DMS53 (cell line): Measurements from ENCODE around the gene HECW1.
"Not testable (repeated sequence)": the region's sequence is repeated elsewhere in the genome, so short reads cannot be mapped to it uniquely, and the experiment has no call there.

ENCODE experiments used
- DNase-seq: peaks from one replicate; lab custom pipeline; 2025; lab: John Stamatoyannopoulos, UW

Gene HECW1

DNA sequence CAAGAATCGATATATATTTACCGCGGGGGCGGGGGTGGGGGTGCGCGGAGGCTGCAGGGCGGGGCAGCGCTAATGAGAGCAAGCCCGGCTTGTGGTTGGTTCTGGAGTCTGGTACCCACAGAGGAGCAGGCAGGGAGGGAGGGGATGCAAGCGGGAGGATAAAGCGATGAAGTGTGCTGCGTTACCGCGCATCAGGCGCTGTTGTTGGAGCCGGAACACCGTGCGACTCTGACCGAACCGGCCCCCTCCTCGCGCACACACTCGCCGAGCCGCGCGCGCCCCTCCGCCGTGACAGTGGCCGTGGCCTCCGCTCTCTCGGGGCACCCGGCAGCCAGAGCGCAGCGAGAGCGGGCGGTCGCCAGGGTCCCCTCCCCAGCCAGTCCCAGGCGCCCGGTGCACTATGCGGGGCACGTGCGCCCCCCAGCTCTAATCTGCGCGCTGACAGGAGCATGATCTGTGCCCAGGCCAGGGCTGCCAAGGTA lies at the start of gene HECW1:
HECW1 (plus strand) TSS at position 189 of the 482 bp plus-strand sequence. CDS start 131,259 bp downstream, outside the sequence.
- DNase-seq = peak; percentile 61

DNA sequence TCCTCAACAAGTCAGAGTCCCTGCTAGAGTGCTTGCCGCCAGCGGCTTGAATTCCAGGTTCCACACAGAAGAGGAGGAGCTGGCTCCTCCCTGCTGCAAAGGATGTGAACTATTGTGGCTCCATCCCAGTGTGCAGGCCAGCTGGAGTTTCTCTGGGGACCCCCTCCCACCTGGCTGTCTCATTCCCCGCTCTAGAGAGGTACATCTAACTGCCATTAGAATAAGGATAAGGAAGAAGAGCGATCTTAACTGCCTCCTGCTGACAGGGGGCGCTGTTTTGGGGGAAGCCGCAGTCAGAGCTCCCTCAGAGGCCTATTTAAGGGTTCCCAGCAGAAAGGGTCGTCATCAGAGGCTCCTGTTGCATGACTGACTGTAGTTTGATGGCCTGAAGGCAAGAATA lies 40.8 kb upstream of the HECW1 start:
- DNase-seq = peak; percentile 45

DNA sequence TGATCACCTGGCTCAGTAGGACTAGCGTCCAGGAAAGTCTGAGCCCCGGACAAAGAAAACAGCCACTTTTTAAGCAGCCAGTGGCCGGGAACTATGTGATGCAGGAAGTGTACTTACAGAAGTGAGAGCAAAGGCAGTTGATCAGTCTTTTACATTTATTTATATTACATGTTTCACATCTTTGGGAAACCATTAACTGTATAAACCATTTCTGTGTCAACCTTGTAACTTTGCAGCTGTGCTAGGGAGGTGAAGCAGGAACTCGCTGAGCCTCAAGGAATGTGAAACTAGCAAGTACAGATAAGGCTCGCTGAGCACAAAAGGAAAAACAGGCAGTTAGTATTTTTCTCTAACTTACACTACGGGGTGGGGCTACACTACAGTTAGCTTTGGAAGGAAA lies 39.9 kb upstream of the HECW1 start:
- DNase-seq = no peak

DNA sequence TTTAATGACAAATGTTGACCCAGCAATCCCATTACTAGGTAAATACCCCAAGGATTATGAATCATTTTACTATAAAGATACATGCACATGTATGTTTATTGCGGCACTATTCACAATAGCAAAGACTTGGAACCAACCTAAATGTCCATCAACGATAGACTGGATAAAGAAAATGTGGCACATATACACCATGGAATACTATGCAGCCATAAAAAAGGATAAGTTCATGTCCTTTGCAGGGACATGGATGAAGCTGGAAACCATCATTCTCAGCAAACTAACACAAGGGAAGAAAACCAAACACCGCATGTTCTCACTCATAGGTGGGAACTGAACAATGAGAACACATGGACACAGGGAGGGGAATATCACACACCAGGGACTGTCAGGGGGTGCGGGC lies 38.6 kb upstream of the HECW1 start:
- DNase-seq = not testable (repeated sequence)

DNA sequence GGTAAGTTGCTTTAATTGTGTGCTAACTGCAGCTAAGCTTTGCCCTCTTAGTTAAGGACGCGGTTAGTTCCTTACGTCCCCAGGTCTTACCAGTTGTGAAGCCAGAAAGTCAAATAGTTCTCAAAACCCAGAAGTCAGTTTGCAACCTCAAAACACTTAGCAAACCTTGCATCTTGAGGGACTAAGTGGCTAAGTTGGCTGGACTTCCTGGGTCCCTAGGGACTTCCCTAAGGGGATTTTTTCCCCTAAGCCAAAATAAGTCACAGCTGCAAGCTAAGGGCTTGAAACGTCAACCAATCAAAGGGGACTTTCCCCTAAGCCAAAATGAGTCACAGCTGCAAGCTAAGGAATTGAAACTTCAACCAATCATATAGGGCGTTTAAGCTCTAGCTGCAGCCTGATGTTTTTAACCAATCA lies 36.2 kb upstream of the HECW1 start:
- peak; percentile 65 for DNase-seq

DNA sequence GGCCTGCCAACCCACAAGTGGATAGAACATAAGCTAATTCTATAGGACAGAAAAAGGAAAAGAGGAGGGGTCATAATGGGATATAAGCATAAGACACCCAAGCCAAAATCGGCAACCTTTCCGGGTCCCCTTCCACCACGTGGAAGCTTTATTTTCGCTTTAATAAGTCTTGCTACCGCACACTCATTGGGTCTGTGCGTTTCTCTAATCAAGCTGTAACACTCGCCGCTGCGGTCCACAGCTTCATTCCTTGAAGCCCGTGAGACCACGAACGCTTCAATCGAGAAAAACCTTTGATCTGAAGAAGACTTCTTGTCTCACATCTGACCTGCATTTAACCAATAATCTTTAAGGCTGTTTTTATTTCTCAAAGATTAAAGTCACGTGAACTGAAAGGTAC lies 35.8 kb upstream of the HECW1 start:
- no peak for DNase-seq

DNA sequence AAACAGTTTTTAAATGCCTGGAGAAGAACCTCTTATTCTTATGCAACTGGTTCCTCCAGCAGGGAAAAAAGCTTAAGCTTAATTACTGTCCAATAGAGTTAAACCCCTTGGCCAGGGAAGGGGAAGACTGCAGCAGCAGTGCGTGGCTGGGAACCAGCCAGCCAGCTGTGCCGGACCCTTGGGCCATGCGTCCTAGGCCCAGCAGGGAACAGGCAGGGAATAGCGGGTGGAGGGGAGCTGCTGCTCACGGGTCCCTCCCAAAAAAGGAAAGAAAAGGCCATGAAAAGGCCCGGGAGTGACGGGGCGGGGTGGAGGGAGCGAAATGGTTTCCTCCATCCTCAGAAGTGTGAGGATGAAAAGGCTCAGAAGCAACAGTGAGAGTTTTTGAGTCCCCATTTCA lies 35.2 kb upstream of the HECW1 start:
- no peak for DNase-seq

DNA sequence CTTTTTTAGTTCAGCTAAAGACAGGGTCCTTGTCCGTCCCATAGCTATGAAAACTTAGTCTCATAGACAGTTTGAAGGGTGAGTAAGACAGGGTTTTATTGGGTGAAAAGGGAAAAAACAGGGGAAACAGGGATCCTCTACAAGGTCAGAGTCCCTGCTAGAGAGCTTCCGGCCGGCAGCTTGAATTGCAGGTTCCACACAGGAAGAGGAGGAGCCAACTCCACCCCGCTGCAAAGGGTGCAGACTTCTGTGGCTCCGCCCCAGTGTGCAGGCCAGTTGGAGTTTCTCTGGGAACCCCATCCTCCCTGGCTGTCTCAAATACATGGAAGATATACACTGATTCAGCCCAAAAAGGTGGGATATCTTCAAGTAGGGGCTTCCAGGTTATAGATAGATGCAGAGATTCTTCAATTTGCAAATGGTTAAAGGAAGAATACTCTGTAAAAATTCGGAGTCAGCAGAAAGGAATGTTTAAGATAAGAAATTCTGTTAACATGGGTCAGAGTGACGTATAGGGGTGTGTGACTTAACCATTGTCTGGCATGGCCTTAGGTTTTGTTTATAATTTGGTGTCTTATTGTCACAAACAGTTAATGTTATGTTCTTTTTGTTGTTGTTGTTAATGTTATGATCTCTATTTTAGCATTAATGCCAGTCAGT lies 34.6 kb upstream of the HECW1 start:
- DNase-seq = peak; percentile 45

DNA sequence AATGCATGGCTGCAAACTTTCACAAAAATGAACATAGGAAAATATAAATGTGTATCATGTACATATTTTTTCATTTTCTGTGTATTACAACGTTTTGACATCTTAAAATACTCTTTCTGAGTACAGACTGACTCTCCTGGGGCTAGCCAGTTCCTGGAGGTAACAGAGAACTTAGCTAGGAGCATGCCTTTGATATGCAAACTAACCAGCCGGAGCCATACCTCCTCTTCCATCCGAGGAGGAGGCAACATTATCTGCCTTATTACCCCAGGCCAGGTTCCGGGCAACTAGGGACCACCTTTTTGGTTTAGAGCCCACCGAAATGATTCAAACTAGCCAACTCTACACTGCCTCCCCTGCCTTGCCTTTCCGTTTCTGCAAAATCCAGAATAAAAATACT lies 33.7 kb upstream of the HECW1 start:
- no peak for DNase-seq

DNA sequence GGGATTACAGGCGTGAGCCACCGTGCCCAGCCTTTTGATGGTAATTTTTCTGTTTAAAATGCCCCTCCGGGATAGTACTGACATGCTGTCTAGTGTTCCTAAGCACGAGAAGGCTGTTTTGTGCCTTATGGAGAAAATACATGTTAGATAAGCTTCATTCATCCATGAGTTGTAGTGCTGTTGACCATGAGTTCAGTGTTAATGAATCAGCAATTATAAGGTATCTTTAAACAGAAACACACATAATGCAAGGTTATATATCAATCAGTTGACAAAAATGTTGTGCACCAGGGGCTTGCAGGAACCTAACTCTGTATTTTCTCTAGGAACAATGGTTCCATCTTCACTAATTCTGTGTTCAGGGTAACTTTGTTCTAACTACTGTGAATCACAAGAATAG lies 30.8 kb upstream of the HECW1 start:
- DNase-seq = no peak

DNA sequence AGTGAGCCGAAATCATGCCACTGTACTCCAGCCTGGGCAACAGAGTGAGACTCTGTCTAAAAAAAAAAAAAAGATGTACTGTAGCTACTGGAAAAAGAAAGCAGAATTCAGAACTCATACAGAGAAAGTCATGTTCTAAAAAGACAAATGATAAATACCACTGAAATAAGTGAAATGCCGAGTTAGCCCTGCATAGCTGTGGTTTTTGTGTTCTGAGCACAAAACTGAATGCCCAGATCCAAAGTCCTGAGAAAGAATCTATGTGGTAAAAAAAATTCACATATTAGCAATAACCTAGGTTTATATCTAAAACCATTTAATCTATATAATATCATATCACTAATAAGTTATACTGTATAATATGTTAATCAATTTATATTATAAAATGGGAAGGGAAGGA lies 29.3 kb upstream of the HECW1 start:
- DNase-seq = no peak

DNA sequence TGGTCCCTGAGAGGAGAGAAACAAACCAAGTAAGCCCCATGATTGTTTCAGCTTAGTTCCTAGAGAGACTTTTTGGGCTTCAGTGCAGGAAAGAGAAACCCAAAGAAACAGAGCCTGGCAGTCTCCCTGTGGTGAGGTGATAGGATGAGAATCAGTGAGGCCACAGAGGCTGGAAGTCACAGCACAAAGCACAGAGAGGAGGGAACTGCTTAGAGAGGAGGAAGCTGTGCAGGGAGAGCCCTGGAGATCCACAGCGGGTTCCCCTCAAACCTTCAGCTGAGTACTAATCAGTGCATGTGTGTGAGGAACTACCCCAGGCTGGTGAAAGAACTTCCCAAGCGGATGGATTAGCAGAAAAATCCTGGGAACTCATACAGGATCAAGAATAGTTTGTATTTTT lies 27.4 kb upstream of the HECW1 start:
- no peak for DNase-seq

DNA sequence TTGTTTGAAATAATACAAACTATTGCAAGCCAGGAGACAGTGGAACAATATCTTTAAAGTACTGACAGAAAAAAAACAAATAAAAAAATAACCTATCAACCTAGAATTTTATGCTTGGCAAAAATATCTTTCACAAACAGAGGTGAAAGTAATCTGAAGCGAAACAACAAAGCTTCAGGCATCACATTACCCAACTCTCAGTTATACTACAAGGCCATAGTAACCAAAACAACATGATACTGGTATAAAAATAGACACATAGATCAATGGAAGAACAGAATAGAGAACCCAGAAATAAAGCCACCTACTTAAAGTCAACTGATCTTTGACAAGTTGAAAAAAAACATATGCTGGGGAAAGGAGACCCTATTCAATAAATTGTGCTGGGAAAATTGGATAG lies 26.5 kb upstream of the HECW1 start:
- no peak for DNase-seq

DNA sequence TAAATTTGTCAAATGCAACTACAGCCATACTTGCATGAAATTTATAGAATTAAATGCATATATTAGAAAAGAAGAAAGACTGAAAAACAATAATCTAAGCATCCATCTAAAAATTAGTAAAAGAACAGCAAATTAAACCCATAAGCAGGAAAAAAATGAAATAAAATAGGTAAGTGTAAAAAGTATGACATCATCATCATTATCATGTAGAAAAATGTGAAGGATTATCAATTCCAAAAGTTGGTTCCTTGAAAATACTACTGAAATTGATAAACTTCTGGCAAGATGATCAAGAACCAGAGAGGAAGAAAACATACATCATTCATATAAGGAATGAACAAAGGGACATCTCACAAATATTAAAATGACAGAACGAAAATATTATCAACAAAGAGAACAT lies 19.6 kb upstream of the HECW1 start:
- DNase-seq = no peak

DNA sequence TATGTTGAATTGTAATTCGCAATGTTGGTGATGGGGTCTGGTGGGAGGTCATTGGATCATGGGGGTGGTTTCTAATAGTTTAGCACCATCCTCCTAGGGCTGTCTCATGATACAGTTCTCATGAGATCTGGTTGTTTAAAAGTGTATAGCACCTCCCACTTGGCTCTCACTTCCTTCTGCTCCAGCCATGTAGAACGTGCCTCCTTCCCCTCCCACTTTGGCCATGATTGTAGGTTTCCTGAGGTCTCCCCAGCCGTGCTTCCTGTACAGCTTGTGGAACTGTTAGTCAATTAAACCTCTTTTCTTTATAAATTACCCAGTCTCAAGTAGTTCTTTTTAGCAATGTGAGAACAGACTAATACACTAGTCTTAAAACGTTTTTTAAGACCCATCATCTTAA lies 15.6 kb upstream of the HECW1 start:
- no peak for DNase-seq

DNA sequence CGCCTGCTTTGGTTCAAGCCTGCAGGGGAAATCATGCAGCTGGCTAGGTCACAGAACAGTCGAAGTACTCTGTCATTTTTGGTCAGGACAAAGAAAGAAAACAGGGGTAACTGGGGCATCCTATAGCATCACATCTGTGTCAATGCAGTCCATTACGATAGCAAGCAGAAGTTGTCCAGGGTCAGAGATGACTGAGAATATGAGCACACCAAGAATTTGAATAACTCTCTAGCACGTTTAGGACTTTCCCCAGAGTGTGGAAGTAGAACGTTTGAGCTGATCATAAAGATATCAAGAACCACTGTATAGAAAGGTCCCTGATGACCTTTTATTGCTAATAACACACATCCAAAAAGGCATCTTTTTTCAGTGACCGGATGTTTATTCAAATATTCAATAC lies 12.7 kb upstream of the HECW1 start:
- DNase-seq = no peak

DNA sequence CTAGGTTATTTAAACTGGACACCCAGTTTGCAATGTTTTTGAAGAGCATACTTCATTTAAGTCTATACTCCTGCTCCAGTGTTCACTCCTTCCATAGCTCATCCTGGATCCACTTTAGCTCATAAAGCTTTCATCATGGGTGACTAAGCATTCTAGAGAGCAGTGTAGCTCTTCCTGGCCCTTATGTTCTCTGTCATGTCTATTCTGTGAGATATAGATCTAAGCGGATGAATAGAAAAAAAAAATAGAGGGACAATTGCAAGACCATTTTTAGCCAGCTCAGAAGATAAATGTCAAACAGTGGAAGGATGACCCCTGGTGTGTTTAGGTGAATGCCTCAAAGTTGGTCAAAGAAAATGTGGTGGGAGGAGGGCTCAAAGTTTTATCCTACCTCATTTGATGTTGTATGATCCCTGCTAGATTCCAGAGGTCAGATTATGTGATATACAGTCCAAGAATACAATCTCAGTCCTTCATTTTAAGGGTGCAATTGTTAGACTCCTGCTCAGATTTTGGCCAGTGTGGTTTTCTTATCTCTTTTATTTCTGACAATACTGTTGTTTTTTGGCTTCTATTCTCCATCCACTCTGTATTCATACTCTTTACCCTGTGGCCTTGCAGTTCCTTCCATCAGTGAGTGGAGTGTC lies 7.5 kb upstream of the HECW1 start:
- peak; percentile 72 for DNase-seq

DNA sequence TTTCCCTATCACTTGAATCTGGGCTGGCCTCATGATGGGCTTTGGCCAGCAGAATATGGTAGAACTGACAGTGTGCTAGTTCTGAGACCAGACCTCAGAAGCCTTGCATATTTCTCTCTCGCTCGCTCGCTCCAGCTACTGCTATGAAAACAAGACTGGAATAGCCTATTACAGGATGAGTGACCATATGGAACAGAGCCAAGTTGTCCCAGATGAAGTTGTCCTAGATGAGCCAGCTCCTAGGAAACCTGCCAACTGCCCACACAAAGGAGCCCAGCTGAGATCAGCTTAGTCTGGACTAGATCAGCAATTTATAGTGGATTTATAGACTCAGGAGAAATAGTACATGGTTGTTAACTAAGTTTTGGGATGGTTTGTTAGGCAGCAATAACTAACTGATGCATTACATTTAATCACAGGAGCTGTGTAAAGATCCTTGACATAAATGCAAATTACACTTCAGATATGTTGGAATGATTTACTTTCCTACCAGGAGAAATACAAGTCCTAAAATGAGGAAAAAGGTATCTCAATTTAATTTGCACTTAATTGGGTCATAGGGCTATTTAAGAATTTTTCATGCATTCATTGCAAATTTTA lies 6.8 kb upstream of the HECW1 start:
- DNase-seq = peak; percentile 17

DNA sequence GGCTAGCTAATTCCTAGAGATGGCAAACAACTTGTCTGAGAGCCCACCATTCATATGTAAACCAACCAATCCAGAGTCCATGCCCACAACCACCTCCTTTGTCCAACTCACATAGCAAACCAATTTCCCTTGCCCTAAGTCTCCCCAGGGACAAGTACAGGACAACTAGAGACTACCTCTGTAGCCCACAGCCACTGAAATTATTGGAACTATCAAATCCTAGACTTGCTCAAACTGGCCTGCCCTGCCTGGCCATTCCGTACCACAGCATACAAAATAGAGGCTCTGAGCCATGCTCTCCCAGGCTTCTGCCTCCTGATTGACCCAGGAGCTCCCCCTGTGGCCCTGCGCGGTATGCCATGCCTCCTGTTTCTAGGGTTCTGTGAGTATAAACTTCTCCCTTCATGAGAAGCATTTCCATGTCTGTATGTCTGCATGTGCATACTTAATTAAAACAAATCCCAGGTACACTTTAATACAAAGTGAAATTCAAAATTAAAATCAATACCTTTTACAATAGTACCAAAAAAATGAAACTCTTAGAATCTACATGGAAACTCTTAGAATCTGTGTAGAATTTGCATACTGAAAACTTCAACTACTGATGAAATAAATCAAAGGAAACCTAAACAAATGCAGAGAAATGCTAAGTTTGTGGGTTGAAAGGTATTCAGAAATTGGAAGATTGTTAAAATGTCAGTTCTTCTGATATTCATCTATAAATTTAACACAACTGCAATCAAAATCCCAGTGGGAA lies 4.0 kb upstream of the HECW1 start:
- DNase-seq = peak; percentile 86

DNA sequence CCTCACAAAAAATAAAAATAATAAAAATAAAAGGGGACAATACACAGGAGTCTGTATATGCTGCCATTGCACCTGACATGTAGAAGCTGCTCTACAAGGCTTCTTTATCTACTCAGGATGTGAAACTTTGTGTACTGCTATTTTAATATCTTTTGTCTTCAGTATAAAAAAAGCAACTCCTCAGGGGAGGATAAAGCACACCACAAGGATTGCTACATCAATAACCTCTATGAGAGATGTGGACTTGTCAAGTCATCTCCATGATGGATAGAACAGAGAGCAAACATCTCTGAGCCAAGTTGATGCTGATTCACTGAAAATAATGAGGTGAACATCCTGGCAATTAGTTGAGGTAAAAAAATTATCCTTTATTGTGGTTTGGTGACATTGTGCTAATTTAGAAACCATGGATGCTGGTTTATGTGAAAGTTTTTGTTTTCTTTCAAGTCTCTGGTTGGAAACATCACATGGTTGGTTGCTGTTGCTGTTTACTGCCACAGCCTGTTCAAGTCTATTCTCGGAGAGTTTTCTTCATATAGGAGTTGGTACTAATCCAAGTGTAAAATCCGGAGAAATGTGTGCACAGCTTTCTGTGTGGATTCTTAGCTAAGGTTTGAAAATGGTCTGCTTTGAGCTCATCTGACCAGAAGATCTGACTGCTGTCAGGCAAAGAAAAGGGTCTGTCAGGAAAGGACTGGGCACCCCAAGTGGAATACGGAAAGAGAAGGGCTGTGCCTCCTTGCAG lies 1.5 kb upstream of the HECW1 start:
- DNase-seq = no peak

DNA sequence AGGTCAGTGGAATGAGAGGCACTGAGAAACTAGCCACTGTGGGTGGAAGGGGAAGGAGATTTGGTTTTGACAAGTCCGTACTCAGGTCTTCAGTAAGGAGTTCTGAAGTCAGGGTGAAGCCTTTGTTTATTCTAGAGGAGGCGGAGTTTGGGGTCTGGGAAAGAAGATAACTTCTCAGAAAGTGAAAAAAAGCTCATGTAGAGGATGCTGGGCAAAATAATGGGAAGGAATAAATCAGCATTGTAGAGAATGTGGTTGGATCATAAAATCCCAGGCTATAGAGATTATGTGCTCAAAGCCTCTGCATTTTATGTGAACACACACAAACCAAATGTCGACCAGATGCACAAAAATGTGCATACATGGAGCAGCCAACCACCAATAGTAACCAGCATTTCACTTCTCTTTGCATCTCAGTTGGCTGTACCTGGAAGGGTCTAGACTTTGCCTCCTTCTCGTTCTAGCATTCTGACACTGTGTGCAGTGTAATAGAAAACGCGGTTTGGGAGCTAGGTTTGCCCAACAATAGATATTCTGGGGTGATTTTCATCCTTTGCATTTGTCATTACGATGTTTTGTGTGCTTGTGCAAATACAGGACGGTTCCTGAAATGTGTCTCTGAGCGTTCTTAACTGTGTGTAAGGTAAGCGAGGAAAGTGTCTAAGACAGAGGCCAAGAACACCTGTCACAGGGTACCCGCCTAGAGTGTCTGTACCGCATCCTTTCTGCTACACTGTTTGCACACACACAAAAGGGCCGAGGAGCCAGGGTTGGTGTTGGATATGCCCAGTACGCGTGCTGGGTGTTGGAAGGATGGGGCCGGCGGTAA lies 603 bp upstream of the HECW1 start:
- peak; percentile 51 for DNase-seq
